Trophoblast cell (in vitro differentiated cells and primary cell): ENCODE results near the gene SERPINB5.

Experiments
- DNase-seq, 2 donors: peaks; one replicate each; pipeline ENCODE4 v3.0.0-alpha.2; 2016
- H2AFZ ChIP-seq: 2 replicates; pipeline ENCODE4 v1.6.1; 2013; ENCODE audit warnings: low read length, moderate library complexity, mild to moderate bottlenecking; ENCODE audit not compliant: insufficient read depth, poor library complexity
- H2AK5ac ChIP-seq: 2 replicates; pipeline ENCODE4 v1.6.1; 2013; ENCODE audit warnings: mild to moderate bottlenecking, low read length
- H2BK120ac ChIP-seq: 2 replicates; pipeline ENCODE4 v1.6.1; 2013; ENCODE audit warnings: low read length, mild to moderate bottlenecking, moderate library complexity; ENCODE audit not compliant: insufficient read depth, poor library complexity
- H2BK12ac ChIP-seq: 2 replicates; pipeline ENCODE4 v1.6.1; 2013; ENCODE audit warnings: mild to moderate bottlenecking, low read length, moderate library complexity
- H2BK5ac ChIP-seq: 2 replicates; pipeline ENCODE4 v1.6.1; 2013; ENCODE audit warnings: low read length, low read depth, moderate library complexity, mild to moderate bottlenecking; ENCODE audit not compliant: poor library complexity
- H3K14ac ChIP-seq: 2 replicates; pipeline ENCODE4 v1.6.1; 2013; ENCODE audit warnings: mild to moderate bottlenecking, low read length
- H3K18ac ChIP-seq: 2 replicates; pipeline ENCODE4 v1.6.1; 2013; ENCODE audit warnings: mild to moderate bottlenecking, low read length
- H3K23ac ChIP-seq: 2 replicates; pipeline ENCODE4 v1.6.1; 2013; ENCODE audit warnings: low read length
- H3K27ac ChIP-seq: 2 replicates; pipeline ENCODE4 v1.5.1; 2013; ENCODE audit warnings: low read depth, mild to moderate bottlenecking, inconsistent platforms, low read length, moderate library complexity
- H3K27me3 ChIP-seq: 2 replicates; pipeline ENCODE4 v1.6.1; 2013; ENCODE audit warnings: inconsistent platforms, mild to moderate bottlenecking, low read length, moderate library complexity; ENCODE audit not compliant: insufficient read depth
- H3K36me3 ChIP-seq, 2 experiments: 1 replicate in 1 of 2; 2 replicates in 1 of 2; pipeline ENCODE4 v1.6.1; 2013; ENCODE audit warnings: low read length in 2 of 2, mild to moderate bottlenecking in 2 of 2, moderate library complexity in 1 of 2; ENCODE audit not compliant: insufficient read depth in 2 of 2, control insufficient read depth in 1 of 2
- H3K4ac ChIP-seq: 2 replicates; pipeline ENCODE4 v1.6.1; 2013; ENCODE audit warnings: low read depth, mild to moderate bottlenecking, low read length, moderate library complexity
- H3K4me1 ChIP-seq, 2 experiments: 1 replicate in 1 of 2; 2 replicates in 1 of 2; pipeline ENCODE4 v1.6.1; 2013; ENCODE audit warnings: low read length in 2 of 2, mild to moderate bottlenecking in 2 of 2, moderate library complexity in 1 of 2; ENCODE audit not compliant: insufficient read depth in 2 of 2, control insufficient read depth in 1 of 2
- H3K4me2 ChIP-seq: 2 replicates; pipeline ENCODE4 v1.6.1; 2013; ENCODE audit warnings: inconsistent platforms, mild to moderate bottlenecking, low read length, moderate library complexity
- H3K4me3 ChIP-seq: 2 replicates; pipeline ENCODE4 v1.5.1; 2013; ENCODE audit warnings: mild to moderate bottlenecking, low read depth, low read length, inconsistent platforms
- H3K79me1 ChIP-seq: one replicate; pipeline ENCODE4 v1.6.1; 2013; ENCODE audit warnings: low read length
- H3K79me2 ChIP-seq: 2 replicates; pipeline ENCODE4 v1.6.1; 2013; ENCODE audit warnings: low read length, mild to moderate bottlenecking; ENCODE audit not compliant: control insufficient read depth, insufficient read depth, poor library complexity
- H3K9ac ChIP-seq: 2 replicates; pipeline ENCODE4 v1.6.1; 2013; ENCODE audit warnings: mild to moderate bottlenecking, low read length
- H3K9me3 ChIP-seq: 2 replicates; pipeline ENCODE4 v1.6.1; 2013; ENCODE audit warnings: low read depth, mild to moderate bottlenecking, control low read depth, inconsistent platforms, low read length; ENCODE audit not compliant: insufficient read depth
- H4K12ac ChIP-seq: 2 replicates; pipeline ENCODE4 v1.6.1; 2013; ENCODE audit warnings: low read depth, mild to moderate bottlenecking, low read length, moderate library complexity
- H4K8ac ChIP-seq: 2 replicates; pipeline ENCODE4 v1.6.1; 2013; ENCODE audit warnings: low read depth, mild to moderate bottlenecking, low read length, moderate library complexity
- H4K91ac ChIP-seq: one replicate; pipeline ENCODE4 v1.6.1; 2013; ENCODE audit warnings: low read depth, mild to moderate bottlenecking, low read length, moderate library complexity
- WGBS: extraction: QIAGEN DNeasy Blood & Tissue Kit; methylation state at CpG from one replicate; pipeline ENCODE4 v1.1.7; 2013; ENCODE audit warnings: missing lambda C conversion rate; ENCODE audit not compliant: insufficient read length, insufficient coverage; ENCODE audit errors: extremely low coverage; 5-methylcytosine and 5-hydroxymethylcytosine counted together

Gene SERPINB5

DNA sequence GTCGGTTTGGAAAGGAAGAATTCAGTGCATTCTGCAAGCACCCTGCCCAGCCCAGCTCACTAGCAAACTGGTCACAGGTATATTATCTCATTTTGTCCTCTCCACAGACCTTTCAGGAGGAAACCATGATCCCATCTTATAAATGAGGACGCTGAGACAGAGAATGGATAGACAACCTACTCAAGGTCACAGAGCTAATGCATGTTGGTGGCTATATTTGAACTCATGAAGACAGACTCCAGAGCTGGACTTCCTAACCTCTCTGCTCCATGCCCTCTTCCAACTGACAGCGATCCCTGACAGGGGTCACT, 29.5 kb downstream of the SERPINB5 start:
- Histone ChIP-seq H2BK12ac (no peak overlapping the region), H3K79me2 (no peaks in the 10 kb centered on the region), H3K4me1 (no peaks in the 10 kb centered on the region), H3K4me3 (no peak overlapping the region), H3K27ac (no peak overlapping the region), H2AFZ (no peak overlapping the region), H3K79me1 (no peaks in the 10 kb centered on the region), H3K9me3 (no peaks in the 10 kb centered on the region), H2AK5ac (no peak overlapping the region), H3K27me3 (no peaks in the 10 kb centered on the region), H2BK5ac (no peak overlapping the region), H3K36me3 (no peaks in the 10 kb centered on the region), H3K9ac (no peak overlapping the region), H3K4ac (no peak overlapping the region), H4K91ac (no peak overlapping the region), H4K8ac (no peak overlapping the region), H3K14ac (no peak overlapping the region), H3K18ac (no peak overlapping the region), H4K12ac (no peak overlapping the region), H2BK120ac (no peak overlapping the region), H3K23ac (no peak overlapping the region), H3K4me2 (no peak overlapping the region)
- WGBS = no CpG with 5 or more reads among the region's 3 CpGs
- no peak for DNase-seq

- Histone ChIP-seq H3K14ac (no peak overlapping the region), H3K27me3 (no peaks in the 10 kb centered on the region), H3K23ac (no peak overlapping the region), H3K27ac (no peak overlapping the region), H3K4me1 (no peaks in the 10 kb centered on the region), H2BK5ac (no peak overlapping the region), H4K12ac (no peak overlapping the region), H3K79me1 (no peaks in the 10 kb centered on the region), H3K9me3 (no peaks in the 10 kb centered on the region), H2BK12ac (no peak overlapping the region), H2AFZ (no peak overlapping the region), H3K4ac (no peak overlapping the region), H3K18ac (no peak overlapping the region), H4K91ac (no peak overlapping the region), H3K4me2 (no peak overlapping the region), H3K36me3 (no peaks in the 10 kb centered on the region), H3K4me3 (no peak overlapping the region), H3K79me2 (no peaks in the 10 kb centered on the region), H2BK120ac (no peak overlapping the region), H2AK5ac (no peak overlapping the region), H4K8ac (no peak overlapping the region), H3K9ac (no peak overlapping the region)
- DNase-seq = peak in 1 of 2 donors; percentile 66
- no CpG with 5 or more reads among the region's 3 CpGs for WGBS
Observed at GRCh38 chr18:63508596-63508995, 31.8 kb downstream of the SERPINB5 start.

DNA sequence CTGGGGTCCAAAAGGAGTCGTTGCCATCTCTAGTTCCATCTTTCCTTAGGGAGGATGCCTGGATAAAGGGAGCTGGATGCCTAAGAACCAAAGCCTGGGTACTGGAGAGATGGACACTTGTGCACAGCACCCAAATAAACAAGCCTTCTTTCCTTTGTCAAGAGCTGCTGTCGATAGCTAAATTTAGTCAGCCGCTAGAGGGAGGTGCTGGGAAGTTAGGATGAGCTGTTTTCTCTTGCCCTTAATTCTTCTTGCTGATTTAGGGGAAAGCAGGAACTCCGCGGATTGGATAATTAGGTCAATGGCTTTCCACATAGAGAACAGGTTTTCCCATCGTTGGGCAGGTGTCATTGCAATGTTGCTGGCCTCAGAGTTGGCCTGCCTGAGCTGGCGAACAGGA, 34.5 kb downstream of the SERPINB5 start:
- no peak overlapping the region for H3K4ac ChIP-seq
- no peak overlapping the region for H3K4me2 ChIP-seq
- H4K8ac ChIP-seq = no peak overlapping the region
- H2AK5ac ChIP-seq = no peak overlapping the region
- H2BK5ac ChIP-seq = no peak overlapping the region
- H3K27ac ChIP-seq = no peak overlapping the region
- no CpG with 5 or more reads among the region's 7 CpGs for WGBS
- peak; percentile 55 to 70 for DNase-seq
- H4K12ac ChIP-seq = no peak overlapping the region
- no peak overlapping the region for H4K91ac ChIP-seq
- H3K9me3 ChIP-seq = no peaks in the 10 kb centered on the region
- H2AFZ ChIP-seq = no peak overlapping the region
- no peak overlapping the region for H2BK120ac ChIP-seq
- H3K4me1 ChIP-seq = no peaks in the 10 kb centered on the region
- no peaks in the 10 kb centered on the region for H3K36me3 ChIP-seq
- no peaks in the 10 kb centered on the region for H3K79me2 ChIP-seq
- H3K14ac ChIP-seq = no peak overlapping the region
- no peaks in the 10 kb centered on the region for H3K27me3 ChIP-seq
- no peak overlapping the region for H2BK12ac ChIP-seq
- H3K4me3 ChIP-seq = no peak overlapping the region
- no peak overlapping the region for H3K23ac ChIP-seq
- no peaks in the 10 kb centered on the region for H3K79me1 ChIP-seq
- no peak overlapping the region for H3K9ac ChIP-seq
- no peak overlapping the region for H3K18ac ChIP-seq

DNA sequence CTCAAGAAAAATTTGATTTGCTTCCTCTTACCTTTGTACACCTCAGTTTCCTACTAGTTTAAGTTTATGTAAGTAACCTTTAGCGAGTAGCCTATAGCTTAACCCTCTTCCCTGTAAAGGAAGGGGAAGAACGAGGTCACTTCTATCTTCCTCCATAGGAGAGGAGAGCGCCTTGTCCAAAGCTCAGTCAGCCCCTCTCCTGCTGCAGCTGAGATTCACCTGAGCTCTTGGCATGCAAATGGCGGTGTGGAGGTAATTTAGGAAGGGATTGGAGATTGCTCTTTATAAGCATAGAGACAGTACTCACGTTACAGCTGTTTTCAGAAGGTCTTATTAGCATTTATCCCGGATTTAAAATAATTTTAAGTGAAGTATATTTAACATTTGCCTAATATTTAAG, 37.6 kb downstream of the SERPINB5 start:
- WGBS = no CpG with 5 or more reads among the region's 6 CpGs

More for the DNA sequence above, 37.6 kb downstream of the SERPINB5 start:
- Histone ChIP-seq H3K4ac (no peak overlapping the region), H4K8ac (no peak overlapping the region), H3K9ac (no peak overlapping the region), H3K4me1 (no peaks in the 10 kb centered on the region), H3K36me3 (no peaks in the 10 kb centered on the region), H3K14ac (no peak overlapping the region), H3K79me1 (no peaks in the 10 kb centered on the region), H3K4me3 (no peak overlapping the region), H3K18ac (no peak overlapping the region), H2AFZ (no peak overlapping the region), H2AK5ac (no peak overlapping the region), H4K91ac (no peak overlapping the region), H3K27ac (no peak overlapping the region), H3K23ac (no peak overlapping the region), H3K9me3 (no peaks in the 10 kb centered on the region), H2BK120ac (no peak overlapping the region), H2BK5ac (no peak overlapping the region), H3K4me2 (no peak overlapping the region), H2BK12ac (no peak overlapping the region), H4K12ac (no peak overlapping the region), H3K27me3 (no peaks in the 10 kb centered on the region), H3K79me2 (no peaks in the 10 kb centered on the region)
- DNase-seq = no peak
